SH-SY5Y (cell line): ENCODE data around the gene LAMP5.

Experiments
- GATA2 ChIP-seq: IDR thresholded peaks from 2 replicates; pipeline ENCODE4 v1.6.1; 2011; ENCODE audit warnings: mild to moderate bottlenecking, low read depth, low read length
- GATA3 ChIP-seq: IDR thresholded peaks from 2 replicates; pipeline ENCODE4 v1.6.1; 2011; ENCODE audit warnings: low read depth, mild to moderate bottlenecking, low read length, moderate library complexity

Gene LAMP5, protein sequence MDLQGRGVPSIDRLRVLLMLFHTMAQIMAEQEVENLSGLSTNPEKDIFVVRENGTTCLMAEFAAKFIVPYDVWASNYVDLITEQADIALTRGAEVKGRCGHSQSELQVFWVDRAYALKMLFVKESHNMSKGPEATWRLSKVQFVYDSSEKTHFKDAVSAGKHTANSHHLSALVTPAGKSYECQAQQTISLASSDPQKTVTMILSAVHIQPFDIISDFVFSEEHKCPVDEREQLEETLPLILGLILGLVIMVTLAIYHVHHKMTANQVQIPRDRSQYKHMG

DNA sequence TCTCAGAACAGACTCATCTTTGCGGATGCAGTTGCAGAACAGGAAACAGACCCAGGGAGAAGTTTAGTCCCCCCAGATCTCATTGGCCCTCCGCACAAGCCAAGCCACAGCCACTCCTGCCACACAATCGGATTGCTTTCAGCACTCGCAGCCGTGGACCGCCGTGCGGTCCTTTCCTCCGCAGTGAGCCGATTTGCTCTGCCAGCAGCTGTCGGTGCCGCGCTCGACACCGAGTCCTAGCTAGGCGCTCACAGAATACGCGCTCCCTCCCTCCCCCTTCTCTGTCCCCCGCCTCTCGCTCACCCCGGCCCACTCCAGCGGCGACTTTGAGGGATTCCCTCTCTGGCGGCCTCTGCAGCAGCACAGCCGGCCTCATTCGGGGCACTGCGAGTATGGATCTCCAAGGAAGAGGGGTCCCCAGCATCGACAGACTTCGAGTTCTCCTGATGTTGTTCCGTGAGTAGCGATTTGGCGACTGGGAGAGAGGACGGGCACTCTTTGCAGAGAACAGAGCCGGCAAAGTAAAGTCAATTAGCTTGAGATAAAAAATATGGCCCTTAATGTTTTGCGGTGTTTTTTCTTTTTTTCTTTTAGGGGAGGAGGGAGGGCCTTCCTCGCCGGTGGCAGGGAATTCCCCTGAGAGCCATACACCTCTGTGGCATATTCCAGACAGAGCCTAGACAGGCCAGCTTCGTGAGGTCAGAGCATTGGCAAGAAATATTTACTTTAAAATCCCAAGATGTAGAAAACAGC lies at the start of gene LAMP5:
LAMP5 (plus strand) TSS at position 130 of the 753 bp plus-strand sequence; CDS start at position 393, 263 bp downstream.
- TF ChIP-seq GATA3 (no peak), GATA2 (no peak)

DNA sequence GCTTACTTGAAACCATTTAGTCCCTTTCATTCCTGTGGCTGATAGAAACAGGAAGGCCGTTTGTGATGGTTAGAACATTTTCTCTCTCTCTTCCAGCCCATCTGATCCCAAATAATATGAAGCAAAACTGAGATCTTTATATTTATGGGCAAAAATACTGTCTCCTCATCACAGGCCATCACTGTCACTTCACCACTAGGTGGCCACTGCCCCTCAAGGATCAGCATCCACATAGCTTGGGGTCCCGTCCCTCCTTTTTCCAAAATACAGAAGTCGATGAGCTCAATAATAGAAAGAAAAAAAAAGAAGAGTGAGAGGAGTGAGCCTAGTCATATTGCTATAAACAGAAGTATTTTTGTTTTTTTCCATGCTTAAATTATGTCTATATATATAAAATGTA lies 46.4 kb upstream of the LAMP5 start:
- TF ChIP-seq GATA3 (no peak), GATA2 (no peak)

DNA sequence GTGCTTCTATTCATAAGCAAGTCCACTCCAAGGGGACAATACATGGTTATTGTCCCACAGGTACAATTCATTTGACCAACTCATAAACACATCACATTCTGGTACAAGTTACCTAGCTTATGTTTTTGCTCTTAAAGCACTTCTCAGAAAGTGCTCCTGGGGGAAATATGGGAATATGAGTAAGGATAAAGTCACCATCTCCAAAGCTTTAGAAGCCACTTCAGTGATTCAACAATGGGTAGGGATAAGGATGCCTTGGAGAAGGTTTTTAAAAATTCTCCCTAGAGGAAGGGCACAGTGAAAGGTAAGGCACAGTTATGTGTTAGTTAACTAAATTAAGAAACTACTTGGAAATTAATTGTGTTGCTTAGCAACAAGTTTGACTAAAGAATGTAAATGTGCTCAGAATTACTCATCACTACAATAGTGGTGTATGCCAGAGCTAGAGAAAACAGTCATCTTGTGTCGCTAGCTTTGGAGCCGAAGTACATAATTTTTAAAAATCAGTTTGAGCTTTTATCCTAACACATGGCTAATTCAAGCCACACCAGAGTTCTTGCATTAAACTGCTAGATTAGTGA lies 39.5 kb upstream of the LAMP5 start:
- TF ChIP-seq GATA2 (no peak), GATA3 (no peak)

DNA sequence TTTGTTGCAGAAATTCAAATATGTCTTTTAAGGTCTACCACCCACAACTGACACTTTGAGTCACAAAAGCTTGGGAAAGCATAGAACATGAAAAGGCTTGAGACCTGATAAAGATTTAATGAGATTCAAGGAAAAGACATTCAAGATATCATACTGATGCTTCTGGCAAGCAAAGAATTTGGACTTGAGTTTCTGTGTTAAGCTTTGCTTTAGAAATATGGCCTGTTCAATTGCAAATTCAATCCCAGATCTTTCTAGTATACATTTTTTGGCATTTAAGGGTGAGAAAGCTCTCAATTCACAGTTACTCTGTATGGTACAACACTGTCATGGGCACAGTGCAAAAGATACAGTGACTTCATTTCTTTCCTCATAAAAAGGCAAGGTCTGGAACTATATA lies 38.9 kb upstream of the LAMP5 start:
- no peak for TF ChIP-seq GATA3
- no peak for TF ChIP-seq GATA2

DNA sequence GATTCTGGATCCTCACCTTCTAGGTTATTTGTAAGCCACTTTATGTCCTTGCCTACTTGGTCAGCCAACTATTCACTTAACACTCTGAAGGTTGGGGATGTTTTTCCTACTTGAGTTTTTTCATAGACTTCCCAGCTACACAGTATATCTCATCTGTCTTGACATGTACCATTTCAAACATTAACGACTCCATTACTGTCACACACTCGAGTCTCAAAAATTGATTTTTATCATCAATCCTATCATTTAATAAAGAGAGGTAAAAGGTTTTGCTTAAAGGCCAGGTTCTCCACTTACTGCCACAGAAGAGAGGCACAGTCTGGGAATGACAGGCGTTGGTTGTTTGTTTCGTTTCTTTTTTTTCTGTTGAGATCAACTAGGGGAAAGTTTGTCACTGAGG lies 38.2 kb upstream of the LAMP5 start:
- TF ChIP-seq GATA3 (no peak), GATA2 (no peak)

DNA sequence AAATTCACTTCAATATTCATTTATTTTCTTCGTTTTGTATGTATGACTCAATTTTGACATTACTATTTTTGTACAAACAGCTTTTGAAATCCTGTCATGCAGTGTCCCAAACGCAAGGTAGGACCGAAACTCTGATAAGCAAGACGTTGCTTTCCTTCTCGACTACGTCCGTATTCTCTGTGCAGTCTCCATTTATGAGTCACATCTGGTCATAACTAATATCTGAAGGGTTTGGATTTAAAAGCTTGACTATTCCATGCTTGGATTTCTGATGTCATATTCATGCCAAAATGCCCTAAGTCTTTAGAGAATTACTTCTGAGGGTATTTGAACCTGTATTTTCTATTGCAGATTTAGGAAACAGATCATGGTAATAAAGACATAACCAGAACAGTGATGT lies 37.8 kb upstream of the LAMP5 start:
- no peak for TF ChIP-seq GATA3

DNA sequence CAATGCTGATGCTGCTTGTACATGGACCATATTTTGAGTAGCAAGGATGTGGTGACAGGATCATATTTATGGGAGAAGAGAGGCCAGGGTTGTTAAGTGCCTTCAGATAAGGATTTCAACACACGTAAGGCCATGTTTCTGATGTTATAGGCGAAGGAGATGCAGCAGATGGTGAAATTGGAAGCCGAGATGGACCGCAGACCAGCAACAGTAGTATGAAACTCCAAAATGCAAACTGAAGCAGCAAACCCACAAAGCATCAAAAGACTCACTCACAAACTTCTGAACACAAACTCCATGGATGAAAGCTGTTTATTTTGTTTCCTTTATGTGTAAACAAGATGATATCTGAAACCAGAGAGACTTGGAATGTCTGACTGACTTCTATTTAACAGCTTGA lies 35.6 kb upstream of the LAMP5 start:
- no peak for TF ChIP-seq GATA3
- no peak for TF ChIP-seq GATA2

DNA sequence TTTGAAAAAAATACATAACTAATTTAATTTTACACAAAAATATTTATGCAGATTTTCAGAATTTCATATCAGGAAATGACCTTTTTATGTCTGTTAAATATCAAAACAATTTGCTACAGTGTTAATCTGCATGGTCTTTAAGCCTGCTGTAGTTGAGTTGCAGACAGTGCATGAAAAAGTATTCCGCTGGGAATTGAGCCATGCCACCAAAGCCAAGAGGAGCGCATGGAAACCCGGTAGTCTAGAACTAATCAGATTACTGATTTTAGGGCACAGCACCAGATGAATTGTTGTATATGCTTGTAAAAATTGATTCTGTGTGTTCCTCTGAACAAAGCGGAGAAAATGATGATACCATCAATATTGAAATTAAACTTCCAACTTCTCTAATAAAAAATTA lies 34.3 kb upstream of the LAMP5 start:
- TF ChIP-seq GATA3 (no peak), GATA2 (no peak)

DNA sequence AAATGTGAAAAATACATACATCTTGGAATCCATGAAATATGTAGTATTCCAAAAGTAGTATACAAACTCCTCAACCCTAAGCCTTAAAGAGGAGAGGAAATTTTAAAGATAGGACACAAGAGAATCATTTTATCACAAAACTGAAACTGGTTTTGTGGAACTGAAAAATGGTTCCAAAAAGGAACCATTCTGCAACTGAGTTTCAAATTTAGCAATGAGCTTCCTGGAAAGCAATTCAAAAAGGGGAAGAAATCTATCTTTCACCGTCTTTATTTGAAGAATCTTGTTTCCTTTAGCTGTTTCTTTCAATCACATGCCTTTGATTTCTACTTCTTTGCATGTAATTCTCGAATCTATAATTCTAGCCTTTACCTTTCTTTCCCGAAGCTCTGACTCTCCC lies 32.2 kb upstream of the LAMP5 start:
- TF ChIP-seq GATA2 (no peak), GATA3 (no peak)

DNA sequence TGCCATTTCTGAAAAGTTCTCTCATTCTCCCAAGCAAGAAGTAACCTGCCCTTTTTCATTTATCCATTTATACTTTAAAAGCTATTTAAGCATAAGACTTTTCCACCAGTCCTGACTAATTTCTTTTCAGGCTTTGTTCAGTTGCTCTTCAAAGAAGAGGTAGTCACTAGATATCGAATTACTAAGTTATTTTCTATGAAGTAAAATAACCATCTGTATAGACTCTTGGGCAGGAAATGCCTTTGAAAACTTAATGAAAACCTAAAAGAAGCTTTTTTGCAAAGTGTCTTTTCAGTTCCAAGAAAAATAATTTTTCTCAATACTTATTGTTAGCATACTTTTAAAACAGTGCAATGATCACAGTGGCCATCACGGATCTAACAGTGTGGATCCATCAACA lies 31.3 kb upstream of the LAMP5 start:
- TF ChIP-seq GATA3 (no peak), GATA2 (no peak)

DNA sequence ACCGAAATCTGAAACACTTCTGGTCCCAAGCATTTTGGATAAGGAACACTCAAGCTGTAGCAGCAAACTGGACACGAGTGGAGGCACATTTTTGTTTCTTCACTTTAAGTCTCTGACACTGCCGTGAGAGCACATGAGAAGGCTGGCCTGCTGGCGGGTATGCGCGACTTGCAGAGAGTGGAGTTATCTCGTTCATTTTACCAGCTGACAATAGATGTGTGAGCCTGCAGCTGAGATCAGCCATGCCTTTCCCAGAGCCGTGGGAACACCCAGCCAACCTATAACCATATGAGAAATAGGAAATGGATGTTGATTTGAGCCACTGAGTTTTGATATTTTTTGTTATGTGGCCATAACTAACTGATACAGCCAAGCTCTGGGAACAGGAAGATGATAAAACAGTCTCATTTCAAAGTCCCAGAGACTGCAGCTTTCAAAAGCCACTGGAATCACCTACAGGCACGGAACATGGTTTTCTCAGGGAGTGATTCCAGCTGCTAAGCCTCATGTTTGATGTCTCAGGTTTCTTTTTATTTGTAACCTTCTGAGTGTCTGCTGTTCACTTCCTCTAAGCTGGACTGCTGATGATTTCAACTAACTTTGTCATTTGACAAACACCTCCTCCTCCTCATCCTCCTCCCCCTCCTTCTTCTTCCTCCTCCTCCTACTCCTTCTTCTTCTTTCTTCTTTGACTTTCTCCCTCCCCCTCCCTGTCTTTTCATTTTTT lies 28.6 kb upstream of the LAMP5 start:
- TF ChIP-seq GATA2 (no peak), GATA3 (no peak)

DNA sequence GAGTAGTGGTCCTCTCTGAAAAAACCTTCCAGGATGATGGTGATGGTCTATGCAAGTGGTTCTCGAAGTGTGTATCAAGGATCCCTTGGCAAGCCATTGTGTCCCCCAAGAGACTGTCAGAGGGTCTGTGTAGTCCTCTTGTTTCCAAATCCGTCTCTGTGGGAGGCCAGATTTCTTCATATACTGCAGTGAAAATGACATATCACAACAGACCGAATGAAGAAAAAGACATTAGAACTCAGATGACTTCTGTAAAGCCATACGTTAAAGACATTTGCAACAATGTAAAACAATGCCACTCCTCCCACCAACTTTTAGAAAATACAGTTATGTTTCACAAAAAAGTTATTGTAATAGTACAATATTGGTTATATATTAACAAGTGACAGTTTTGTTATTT lies 27.2 kb upstream of the LAMP5 start:
- TF ChIP-seq GATA2, result no peak

DNA sequence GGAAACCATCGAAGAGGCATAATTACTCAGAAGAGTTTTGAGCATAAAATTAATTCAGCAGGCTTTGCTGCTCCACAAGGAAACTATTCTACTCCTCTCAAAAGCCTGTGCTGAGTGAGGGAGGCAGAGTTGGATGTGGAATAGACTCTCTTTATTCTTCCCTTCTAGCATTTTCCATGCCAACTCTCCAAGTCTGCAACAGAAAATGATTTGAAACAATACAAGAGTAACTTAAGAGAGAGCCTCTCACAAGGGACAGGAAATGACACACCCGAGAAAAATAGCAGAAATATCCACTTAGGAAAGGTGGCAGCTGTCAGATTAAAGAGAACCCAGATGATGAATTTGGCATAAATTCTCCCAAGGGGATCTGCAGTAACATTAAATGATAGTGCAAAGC lies 26.3 kb upstream of the LAMP5 start:
- TF ChIP-seq GATA3 (no peak), GATA2 (no peak)

DNA sequence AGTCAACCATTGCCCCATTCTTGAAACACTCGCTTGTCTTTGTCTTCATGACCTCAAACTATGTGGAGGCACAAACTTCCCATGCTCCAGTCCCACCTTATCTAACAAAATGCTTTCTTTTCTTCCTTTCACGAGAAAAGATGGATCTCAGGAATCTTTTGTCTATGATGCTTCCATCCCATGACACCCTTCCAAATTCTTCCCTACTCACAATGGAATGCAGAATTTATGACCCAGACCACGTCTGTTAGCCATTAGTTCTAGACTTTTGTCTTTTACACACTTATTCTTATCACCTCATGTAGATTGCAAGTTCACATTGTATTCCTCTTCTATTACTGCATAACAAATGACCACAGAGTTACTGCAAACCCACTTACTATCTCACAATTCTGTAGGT lies 24.2 kb upstream of the LAMP5 start:
- TF ChIP-seq GATA3 (no peak), GATA2 (no peak)
